Lung (tissue), 12 donors: ENCODE measurements around the gene FBXW12. TPM values are rescaled to one million over a fixed set of nuclear protein-coding genes. Genes with fewer than 3 reads are reported as not detected.

ENCODE experiments used
- ATAC-seq: fragments of 200-7000 bp; cut with Tn5 transposase; one replicate; pipeline ENCODE4 v1.9.1; 2020; ENCODE audit warnings: moderate number of reproducible peaks; ENCODE audit not compliant: insufficient read depth, low FRiP score
- DNase-seq, 3 donors: peaks; one replicate each; pipeline ENCODE4 v3.0.0-alpha.2; 2013 to 2017
- H3K27ac ChIP-seq, 2 donors: one replicate each; pipeline ENCODE4 v1.5.1; 2013; ENCODE audit warnings: mild to moderate bottlenecking in 2 of 2, moderate library complexity in 2 of 2, control low read depth in 1 of 2, inconsistent platforms in 1 of 2, low read depth in 1 of 2, low read length in 1 of 2
- H3K27me3 ChIP-seq, 3 donors: one replicate each; pipeline ENCODE4 v1.5.1; 2013; ENCODE audit warnings: low read length in 2 of 3; ENCODE audit not compliant: control insufficient read depth in 3 of 3, insufficient read depth in 3 of 3
- H3K36me3 ChIP-seq, 4 donors: one replicate each; pipeline ENCODE4 v1.5.1; 2013; ENCODE audit warnings: low read length in 4 of 4, mild to moderate bottlenecking in 1 of 4, moderate library complexity in 1 of 4; ENCODE audit not compliant: control insufficient read depth in 4 of 4, insufficient read depth in 4 of 4
- H3K4me1 ChIP-seq, 5 donors: one replicate each; pipeline ENCODE4 v1.5.1; 2013; ENCODE audit warnings: low read length in 5 of 5, mild to moderate bottlenecking in 2 of 5, moderate library complexity in 1 of 5; ENCODE audit not compliant: control insufficient read depth in 5 of 5, insufficient read depth in 5 of 5
- H3K4me3 ChIP-seq: one replicate; pipeline ENCODE4 v1.5.1; 2013; ENCODE audit warnings: mild to moderate bottlenecking, control low read depth, moderate library complexity
- H3K9ac ChIP-seq, 2 donors: one replicate each; pipeline ENCODE4 v1.5.1; 2013; ENCODE audit warnings: low read length in 2 of 2, control low read depth in 1 of 2; ENCODE audit not compliant: insufficient read depth in 1 of 2
- H3K9me3 ChIP-seq, 4 donors: one replicate each; pipeline ENCODE4 v1.5.1; 2013; ENCODE audit warnings: low read length in 3 of 4, mild to moderate bottlenecking in 1 of 4, moderate library complexity in 1 of 4; ENCODE audit not compliant: control insufficient read depth in 4 of 4, insufficient read depth in 3 of 4
- CTCF ChIP-seq: IDR thresholded peaks from 2 replicates; pipeline ENCODE4 v1.5.1; 2012; ENCODE audit warnings: mild to moderate bottlenecking; ENCODE audit errors: control extremely low read depth, extremely low read depth
- WGBS, 2 donors: extraction: QIAGEN DNeasy Blood & Tissue Kit; methylation state at CpG; one replicate each; pipeline ENCODE4 v1.1.7; 2013; 5-methylcytosine and 5-hydroxymethylcytosine counted together
- polyA plus RNA-seq, 2 donors: library from polyadenylated mRNA; stranded (reverse); fragments of 200-250 nt; gene quantifications; one replicate each; pipeline ENCODE4 v1.2.1, GENCODE V29; 2013
- total RNA-seq, 2 donors: library from RNA; depleted of rRNA in 1 of 2; stranded (reverse); fragments of >200 nt in 1 of 2; gene quantifications; one replicate each; pipeline ENCODE4 v1.2.1, GENCODE V29; 2014 to 2021
- donor health status: control.
- donor health status: control.
- donor health status: Bipolar disorder and iron deficiency.
- donor health status: healthy.
- donor health status: DM: yes; HTN: yes; CAD: no.

The FBXW12 gene
- total and polyA plus RNA-seq, 4 donors, result not detected

GRCh38 chr3:48428088-48428571 is 56.1 kb downstream of the FBXW12 start:
- no peak for TF ChIP-seq CTCF
- ATAC-seq (no peak), DNase-seq (peak in 1 of 3 donors; percentile 10)
- H3K27me3 ChIP-seq, result no peaks in the 10 kb centered on the region
- peaks cover 0 to 16% (median 11%) of the 10 kb centered on the region in 4 donors for H3K36me3 ChIP-seq
- H3K9me3 ChIP-seq, result no peaks in the 10 kb centered on the region
- no peak overlapping the region for H3K4me3 ChIP-seq
- H3K9ac ChIP-seq, result peak overlapping the region; percentile 3 to 75
- 61 to 81% methylated on average over 7 of the region's 7 CpGs for WGBS, 2 donors
- H3K4me1 ChIP-seq, result peaks cover 0 to 49% (median 24%) of the 10 kb centered on the region in 5 donors
- H3K27ac ChIP-seq, result peak overlapping the region; percentile 42 to 95

- H3K27ac ChIP-seq, result peak overlapping the region; percentile 89 to 95
- no peaks in the 10 kb centered on the region for H3K27me3 ChIP-seq
- no peaks in the 10 kb centered on the region for H3K9me3 ChIP-seq
- ATAC-seq, result peak; percentile 6
- TF ChIP-seq CTCF, result no peak
- peaks cover 0 to 49% (median 24%) of the 10 kb centered on the region in 5 donors for H3K4me1 ChIP-seq
- peak; percentile 80 to 82 (median 82) for DNase-seq
- H3K9ac ChIP-seq, result peak overlapping the region; percentile 3 to 75
- H3K36me3 ChIP-seq, result peaks cover 0 to 18% (median 15%) of the 10 kb centered on the region in 4 donors
- H3K4me3 ChIP-seq, result peak overlapping the region; percentile 57
- 4 to 9% methylated on average over 34 to 60 of the region's 60 CpGs for WGBS, 2 donors
Observed at GRCh38 chr3:48428572-48429316, 56.7 kb downstream of the FBXW12 start.

GRCh38 chr3:48429317-48429959 is 57.4 kb downstream of the FBXW12 start:
- no peaks in the 10 kb centered on the region for H3K9me3 ChIP-seq
- peak overlapping the region; percentile 57 for H3K4me3 ChIP-seq
- H3K9ac ChIP-seq, result peak overlapping the region in 1 of 2 donors; percentile 46
- 0 to 1% methylated on average over 52 to 86 of the region's 86 CpGs for WGBS, 2 donors
- H3K4me1 ChIP-seq, result peaks cover 0 to 49% (median 22%) of the 10 kb centered on the region in 5 donors
- no peaks in the 10 kb centered on the region for H3K27me3 ChIP-seq
- H3K36me3 ChIP-seq, result peaks cover 0 to 18% (median 14%) of the 10 kb centered on the region in 4 donors
- DNase-seq (peak; percentile 51 to 77 (median 67)), ATAC-seq (peak; percentile 46)
- TF ChIP-seq CTCF, result no peak
- H3K27ac ChIP-seq, result peak overlapping the region; percentile 89 to 95
